Osteocyte (in vitro differentiated cells): ENCODE results near the gene CYTIP. TPM values are rescaled to one million over a fixed set of nuclear protein-coding genes. Genes with fewer than 3 reads are reported as not detected.
A peak's percentile ranks its signal among the peaks of the same experiment; 100 is the strongest.

Experiments
- DNase-seq: peaks from one replicate; pipeline ENCODE4 v3.0.0; 2021; ENCODE audit warnings: mixed read lengths; ENCODE audit not compliant: unreplicated experiment; ENCODE audit errors: extremely low spot score
- H3K27ac Mint-ChIP-seq: one replicate; pipeline ENCODE4 v1.8.0; 2021; ENCODE audit warnings: mild to moderate bottlenecking, mixed read lengths; ENCODE audit not compliant: unreplicated experiment
- H3K27me3 Mint-ChIP-seq: one replicate; pipeline ENCODE4 v1.8.0; 2021; ENCODE audit warnings: mixed read lengths; ENCODE audit not compliant: unreplicated experiment
- H3K36me3 Mint-ChIP-seq: one replicate; pipeline ENCODE4 v1.8.0; 2021; ENCODE audit warnings: mixed read lengths; ENCODE audit not compliant: unreplicated experiment
- H3K4me1 Mint-ChIP-seq: one replicate; pipeline ENCODE4 v1.8.0; 2021; ENCODE audit warnings: mixed read lengths; ENCODE audit not compliant: unreplicated experiment
- H3K4me3 Mint-ChIP-seq: one replicate; pipeline ENCODE4 v1.8.0; 2021; ENCODE audit warnings: mild to moderate bottlenecking, moderate library complexity, mixed read lengths; ENCODE audit not compliant: unreplicated experiment
- H3K9me3 Mint-ChIP-seq: one replicate; pipeline ENCODE4 v1.8.0; 2021; ENCODE audit warnings: mixed read lengths; ENCODE audit not compliant: unreplicated experiment
- total RNA-seq: library from RNA; stranded (reverse); gene quantifications from 2 replicates; pipeline ENCODE4 v1.2.1, GENCODE V29; 2021
- TF ChIP-seq, protein P1 (sequence below): fragments of 200-600 bp; sonication (generic); IDR thresholded peaks from 2 replicates; pipeline ENCODE4 v1.5.0; 2021; ENCODE audit warnings: antibody characterized with exemption, mild to moderate bottlenecking, moderate library complexity

The CYTIP gene
- total RNA-seq, 1 donor from 2014 or later, result 0.64 TPM

GRCh38 chr2:157477919-157478318 is 34.0 kb upstream of the CYTIP start:
- DNase-seq, result no peak
- H3K9me3 Mint-ChIP-seq, result peaks cover 5% of the 10 kb centered on the region
- TF ChIP-seq, protein P1, sequence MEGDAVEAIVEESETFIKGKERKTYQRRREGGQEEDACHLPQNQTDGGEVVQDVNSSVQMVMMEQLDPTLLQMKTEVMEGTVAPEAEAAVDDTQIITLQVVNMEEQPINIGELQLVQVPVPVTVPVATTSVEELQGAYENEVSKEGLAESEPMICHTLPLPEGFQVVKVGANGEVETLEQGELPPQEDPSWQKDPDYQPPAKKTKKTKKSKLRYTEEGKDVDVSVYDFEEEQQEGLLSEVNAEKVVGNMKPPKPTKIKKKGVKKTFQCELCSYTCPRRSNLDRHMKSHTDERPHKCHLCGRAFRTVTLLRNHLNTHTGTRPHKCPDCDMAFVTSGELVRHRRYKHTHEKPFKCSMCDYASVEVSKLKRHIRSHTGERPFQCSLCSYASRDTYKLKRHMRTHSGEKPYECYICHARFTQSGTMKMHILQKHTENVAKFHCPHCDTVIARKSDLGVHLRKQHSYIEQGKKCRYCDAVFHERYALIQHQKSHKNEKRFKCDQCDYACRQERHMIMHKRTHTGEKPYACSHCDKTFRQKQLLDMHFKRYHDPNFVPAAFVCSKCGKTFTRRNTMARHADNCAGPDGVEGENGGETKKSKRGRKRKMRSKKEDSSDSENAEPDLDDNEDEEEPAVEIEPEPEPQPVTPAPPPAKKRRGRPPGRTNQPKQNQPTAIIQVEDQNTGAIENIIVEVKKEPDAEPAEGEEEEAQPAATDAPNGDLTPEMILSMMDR, result no peak
- H3K27ac Mint-ChIP-seq, result no peak overlapping the region
- no peak overlapping the region for H3K4me3 Mint-ChIP-seq
- H3K4me1 Mint-ChIP-seq, result peaks cover 8% of the 10 kb centered on the region
- no peaks in the 10 kb centered on the region for H3K36me3 Mint-ChIP-seq
- no peaks in the 10 kb centered on the region for H3K27me3 Mint-ChIP-seq

DNA sequence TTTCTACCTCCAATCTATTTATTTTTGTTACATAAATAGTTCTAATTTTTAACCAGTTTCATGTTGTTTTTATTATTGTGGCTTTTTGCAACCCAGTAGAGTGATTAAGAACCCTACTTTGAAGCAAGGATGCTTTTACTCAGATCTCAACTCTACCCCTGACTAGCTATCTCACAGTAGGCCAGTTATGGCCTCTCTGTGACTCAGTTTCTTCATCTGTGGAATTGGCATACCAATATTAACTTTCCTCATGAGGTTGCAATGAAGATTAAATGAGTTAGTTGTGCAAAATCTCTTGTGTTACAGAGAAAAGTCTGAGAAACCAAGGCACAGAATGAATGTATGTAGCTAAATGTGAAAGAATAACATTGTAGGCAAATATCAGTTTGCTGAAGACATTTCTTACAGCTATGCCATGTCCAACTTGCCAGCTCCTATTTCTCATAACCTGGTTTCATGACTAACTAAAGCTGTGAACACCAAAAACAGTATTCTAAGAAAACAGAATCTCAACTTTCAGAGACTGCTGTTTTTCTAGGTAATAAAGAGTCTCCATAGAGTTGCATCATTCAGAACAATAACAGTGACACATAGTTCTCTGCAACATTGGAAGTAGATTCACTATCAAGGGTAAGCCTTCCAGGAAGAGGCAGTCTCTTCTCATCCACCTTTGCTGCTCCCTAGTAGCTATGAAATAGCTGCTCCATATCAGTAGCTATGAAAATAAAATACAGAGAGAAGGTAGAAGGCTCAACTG is 33.2 kb upstream of the CYTIP start:
- TF ChIP-seq, protein P1, result no peak
- no peaks in the 10 kb centered on the region for H3K27me3 Mint-ChIP-seq
- H3K9me3 Mint-ChIP-seq, result peaks cover 5% of the 10 kb centered on the region
- peaks cover 8% of the 10 kb centered on the region for H3K4me1 Mint-ChIP-seq
- no peak overlapping the region for H3K4me3 Mint-ChIP-seq
- no peaks in the 10 kb centered on the region for H3K36me3 Mint-ChIP-seq
- no peak for DNase-seq
- peak overlapping the region; percentile 29 for H3K27ac Mint-ChIP-seq

DNA sequence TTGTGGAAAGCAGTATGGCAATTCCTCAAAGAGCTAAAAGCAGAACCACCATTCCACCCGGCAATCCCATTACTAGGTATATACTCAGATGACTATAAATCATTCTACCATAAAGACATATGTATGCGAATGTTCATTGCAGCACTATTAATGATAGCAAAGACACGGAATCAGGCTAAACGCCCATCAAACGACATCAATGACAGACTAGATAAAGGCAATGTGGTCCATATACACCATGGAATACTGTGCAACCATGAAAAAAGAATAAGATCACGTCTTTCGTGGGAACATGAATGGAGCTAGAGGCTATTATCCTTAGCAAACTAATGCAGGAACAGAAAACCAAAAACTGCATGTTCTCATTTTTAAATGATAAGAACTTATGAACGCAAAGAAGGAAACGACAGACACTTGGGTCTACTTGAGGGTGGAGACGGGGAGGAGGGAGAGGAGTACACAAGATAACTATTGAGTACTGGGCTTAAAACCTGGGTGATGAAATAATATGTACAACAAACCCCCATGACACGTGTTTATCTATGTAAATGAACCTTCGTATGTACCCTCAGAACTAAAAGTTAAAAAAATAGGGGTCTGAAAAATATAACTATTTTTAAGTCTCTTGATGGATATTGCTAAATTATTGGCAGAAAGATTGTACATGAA is 32.0 kb upstream of the CYTIP start:
- TF ChIP-seq, protein P1, result no peak
- Mint-ChIP-seq H3K9me3 (no peaks in the 10 kb centered on the region), H3K4me3 (no peak overlapping the region), H3K27ac (no peak overlapping the region), H3K36me3 (no peaks in the 10 kb centered on the region), H3K4me1 (peaks cover 8% of the 10 kb centered on the region), H3K27me3 (no peaks in the 10 kb centered on the region)
- no peak for DNase-seq

DNA sequence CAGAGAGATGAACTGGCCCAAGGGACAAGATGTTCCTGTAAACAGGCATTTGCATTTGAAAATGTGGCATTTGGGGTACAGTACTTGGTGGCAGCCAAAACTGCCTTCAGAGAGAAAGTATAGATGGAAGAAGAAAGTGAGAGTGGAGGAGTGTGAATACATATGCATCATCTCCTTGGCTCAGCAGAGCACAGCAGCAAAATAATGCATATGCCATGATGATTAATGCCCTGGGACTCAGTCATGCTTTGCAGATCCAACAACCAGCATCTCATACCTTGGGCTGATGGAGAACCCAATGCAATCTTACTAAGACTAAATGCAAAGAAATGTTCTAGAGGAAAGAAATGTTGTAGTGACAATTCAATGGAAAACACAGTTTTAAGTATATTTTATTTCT is 29.7 kb upstream of the CYTIP start:
- Mint-ChIP-seq H3K4me3 (no peak overlapping the region), H3K27ac (no peak overlapping the region), H3K4me1 (peaks cover 28% of the 10 kb centered on the region), H3K36me3 (no peaks in the 10 kb centered on the region), H3K27me3 (no peaks in the 10 kb centered on the region), H3K9me3 (no peaks in the 10 kb centered on the region)
- TF ChIP-seq, protein P1, result no peak
- no peak for DNase-seq

DNA sequence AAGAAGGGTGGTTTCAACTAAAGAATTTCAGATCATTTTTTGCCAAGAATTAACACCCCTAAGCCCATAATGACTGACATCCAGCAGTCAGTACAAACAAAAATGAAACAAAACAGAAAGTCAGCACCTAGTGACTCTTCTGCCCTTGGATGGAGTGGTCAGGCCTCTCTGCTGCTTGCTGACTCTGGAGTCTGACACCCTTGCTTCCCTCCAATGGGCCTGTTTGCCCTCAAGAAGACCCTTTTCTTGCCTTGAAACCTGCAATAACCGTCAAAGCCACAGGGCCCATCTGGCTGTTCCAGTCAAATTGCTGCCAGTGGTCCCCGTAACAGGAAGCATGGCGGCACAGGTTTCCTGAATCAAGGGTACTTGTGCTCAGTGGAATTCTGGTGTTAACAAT is 27.2 kb upstream of the CYTIP start:
- H3K4me1 Mint-ChIP-seq, result peaks cover 20% of the 10 kb centered on the region
- no peak overlapping the region for H3K4me3 Mint-ChIP-seq

More for the DNA sequence above, 27.2 kb upstream of the CYTIP start:
- Mint-ChIP-seq H3K27ac (no peak overlapping the region), H3K36me3 (no peaks in the 10 kb centered on the region), H3K9me3 (no peaks in the 10 kb centered on the region), H3K27me3 (no peaks in the 10 kb centered on the region)
- DNase-seq, result no peak
- TF ChIP-seq, protein P1, result no peak
